ENCODE data around the gene BCAT1. TPM values are rescaled to one million over a fixed set of nuclear protein-coding genes. Genes with fewer than 3 reads are reported as not detected.

BCAT1 gene
- total and polyA plus RNA-seq, 12 donors, result 0.95 to 17.0 (median 2.7) TPM

DNA sequence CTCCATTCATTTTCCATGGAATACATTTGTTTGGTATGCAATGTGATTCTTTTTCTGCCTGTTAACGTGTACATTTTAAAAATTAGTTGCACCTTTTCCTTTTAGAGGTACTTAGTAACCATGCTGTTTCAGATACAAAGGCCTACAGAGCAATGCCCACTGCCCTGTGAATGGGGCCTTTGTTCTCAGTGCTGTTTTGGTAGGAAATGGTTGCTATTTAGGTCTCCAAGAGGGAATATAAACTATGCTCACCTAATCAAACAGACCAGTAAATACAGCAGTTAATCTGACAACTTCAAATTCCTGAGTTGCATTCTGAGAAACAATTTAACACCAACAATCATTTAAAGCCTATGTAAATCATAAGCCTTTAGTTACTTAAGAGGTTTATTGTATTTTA lies 188.7 kb downstream of the BCAT1 start:
- 79 to 80% methylated on average over 1 of the region's 1 CpG for WGBS, 2 donors

More for the DNA sequence above, 188.7 kb downstream of the BCAT1 start:
- no peak for DNase-seq
- Histone ChIP-seq H3K36me3 (no peaks in the 10 kb centered on the region), H3K27ac (no peak overlapping the region), H3K4me3 (no peak overlapping the region), H3K27me3 (peaks cover 0 to 5% (median 0%) of the 10 kb centered on the region in 7 donors), H3K4me1 (no peaks in the 10 kb centered on the region), H3K9me3 (no peaks in the 10 kb centered on the region)
- ATAC-seq, result no peak
- TF ChIP-seq, protein P1, sequence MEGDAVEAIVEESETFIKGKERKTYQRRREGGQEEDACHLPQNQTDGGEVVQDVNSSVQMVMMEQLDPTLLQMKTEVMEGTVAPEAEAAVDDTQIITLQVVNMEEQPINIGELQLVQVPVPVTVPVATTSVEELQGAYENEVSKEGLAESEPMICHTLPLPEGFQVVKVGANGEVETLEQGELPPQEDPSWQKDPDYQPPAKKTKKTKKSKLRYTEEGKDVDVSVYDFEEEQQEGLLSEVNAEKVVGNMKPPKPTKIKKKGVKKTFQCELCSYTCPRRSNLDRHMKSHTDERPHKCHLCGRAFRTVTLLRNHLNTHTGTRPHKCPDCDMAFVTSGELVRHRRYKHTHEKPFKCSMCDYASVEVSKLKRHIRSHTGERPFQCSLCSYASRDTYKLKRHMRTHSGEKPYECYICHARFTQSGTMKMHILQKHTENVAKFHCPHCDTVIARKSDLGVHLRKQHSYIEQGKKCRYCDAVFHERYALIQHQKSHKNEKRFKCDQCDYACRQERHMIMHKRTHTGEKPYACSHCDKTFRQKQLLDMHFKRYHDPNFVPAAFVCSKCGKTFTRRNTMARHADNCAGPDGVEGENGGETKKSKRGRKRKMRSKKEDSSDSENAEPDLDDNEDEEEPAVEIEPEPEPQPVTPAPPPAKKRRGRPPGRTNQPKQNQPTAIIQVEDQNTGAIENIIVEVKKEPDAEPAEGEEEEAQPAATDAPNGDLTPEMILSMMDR (IDR thresholded peaks at IDR 0.05), result no peak
- intact Hi-C loops (cut with DNase I), result no loop called here

Other genes starting within 250 kb of the BCAT1 start
- gene DNAI7, start 246.1 kb upstream of the BCAT1 start, total RNA-seq, result 1 to 10 TPM in 4 of 10 donors, under 1 TPM in 6; 0.47 to 1.8 (median 0.86) TPM
- gene DNAI7, start 246.1 kb upstream of the BCAT1 start, polyA plus RNA-seq, result under 1 TPM; 0.04 to 0.15 TPM
- gene ETFRF1, start 246.1 kb upstream of the BCAT1 start, total RNA-seq, result 10 to 100 TPM; 44.2 to 67.6 (median 52.2) TPM
- 10 to 100 TPM; 28.1 to 37.2 TPM for gene ETFRF1, start 246.1 kb upstream of the BCAT1 start, polyA plus RNA-seq

Data from heart right ventricle (tissue), 16 donors.